ENCODE results near the gene SNRPA1.

Gene SNRPA1

DNA sequence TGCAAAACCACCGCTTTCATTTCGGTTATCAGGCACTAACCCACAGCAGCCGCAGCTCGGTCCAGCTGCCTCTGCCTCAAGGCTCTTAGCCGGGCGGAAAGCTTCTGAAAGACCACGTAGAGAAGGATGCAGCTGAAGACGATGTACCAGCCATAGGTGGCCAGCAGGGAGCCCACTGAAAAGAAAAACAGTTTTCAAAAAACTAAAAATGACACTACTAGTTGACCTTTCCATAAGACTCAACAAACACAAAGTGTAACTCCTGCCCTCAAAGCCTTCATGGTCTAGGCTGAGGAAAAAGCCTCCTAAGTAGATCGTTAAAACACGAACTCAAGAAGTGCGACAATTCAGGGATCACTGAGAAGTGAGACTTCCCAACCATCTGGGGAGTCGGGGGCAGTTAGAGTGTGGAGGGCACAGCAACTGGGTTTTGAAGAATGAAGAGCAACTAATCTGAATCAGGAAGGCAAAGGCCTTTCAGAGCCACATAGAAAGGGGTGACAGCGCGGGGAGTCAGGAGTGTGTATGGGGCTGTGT is 18.5 kb downstream of the SNRPA1 start:
- TF ChIP-seq, protein P1, sequence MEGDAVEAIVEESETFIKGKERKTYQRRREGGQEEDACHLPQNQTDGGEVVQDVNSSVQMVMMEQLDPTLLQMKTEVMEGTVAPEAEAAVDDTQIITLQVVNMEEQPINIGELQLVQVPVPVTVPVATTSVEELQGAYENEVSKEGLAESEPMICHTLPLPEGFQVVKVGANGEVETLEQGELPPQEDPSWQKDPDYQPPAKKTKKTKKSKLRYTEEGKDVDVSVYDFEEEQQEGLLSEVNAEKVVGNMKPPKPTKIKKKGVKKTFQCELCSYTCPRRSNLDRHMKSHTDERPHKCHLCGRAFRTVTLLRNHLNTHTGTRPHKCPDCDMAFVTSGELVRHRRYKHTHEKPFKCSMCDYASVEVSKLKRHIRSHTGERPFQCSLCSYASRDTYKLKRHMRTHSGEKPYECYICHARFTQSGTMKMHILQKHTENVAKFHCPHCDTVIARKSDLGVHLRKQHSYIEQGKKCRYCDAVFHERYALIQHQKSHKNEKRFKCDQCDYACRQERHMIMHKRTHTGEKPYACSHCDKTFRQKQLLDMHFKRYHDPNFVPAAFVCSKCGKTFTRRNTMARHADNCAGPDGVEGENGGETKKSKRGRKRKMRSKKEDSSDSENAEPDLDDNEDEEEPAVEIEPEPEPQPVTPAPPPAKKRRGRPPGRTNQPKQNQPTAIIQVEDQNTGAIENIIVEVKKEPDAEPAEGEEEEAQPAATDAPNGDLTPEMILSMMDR (IDR thresholded peaks at IDR 0.05; ENCODE audit: low read depth, low read length, missing control alignments) = peak; percentile 62
- DNase-seq (ENCODE audit: low read depth) = no peak

GRCh38 chr15:101275018-101275417 is 20.0 kb downstream of the SNRPA1 start:
- peak; percentile 48 for DNase-seq (ENCODE audit: low read depth)
- H3K4me3 ChIP-seq (ENCODE audit: low read depth, low read length) = no peak overlapping the region; the same call in 1 of the 2 replicates
- TF ChIP-seq, protein P1 (IDR thresholded peaks at IDR 0.05; ENCODE audit: low read depth, low read length, missing control alignments) = no peak

More for the DNA sequence above, 18.5 kb downstream of the SNRPA1 start:
- peak overlapping the region; percentile 80 for H3K4me3 ChIP-seq (ENCODE audit: low read depth, low read length)

DNA sequence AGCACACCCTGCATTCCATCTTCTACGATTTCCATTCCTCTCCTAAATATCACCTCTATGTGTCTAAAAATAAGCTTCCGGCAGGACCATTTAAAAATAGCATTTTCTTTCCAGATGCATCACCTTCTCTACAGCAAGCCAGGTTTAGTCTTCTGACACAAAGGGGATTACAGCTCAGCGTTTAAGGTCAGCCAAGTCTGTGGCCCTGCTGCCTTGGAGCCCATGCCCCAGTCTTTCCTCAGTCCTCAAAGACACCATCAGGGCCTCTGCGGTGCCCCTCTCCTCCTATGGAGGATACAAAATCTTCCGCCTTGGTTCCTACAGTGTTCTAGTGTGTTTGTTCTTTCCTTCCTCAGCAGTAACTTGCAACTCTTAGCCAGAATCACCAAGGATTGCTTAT is 21.5 kb downstream of the SNRPA1 start:
- TF ChIP-seq, protein P1 (IDR thresholded peaks at IDR 0.05; ENCODE audit: low read depth, low read length, missing control alignments) = no peak
- no peak overlapping the region for H3K4me3 ChIP-seq (ENCODE audit: low read depth, low read length)
- no peak for DNase-seq (ENCODE audit: low read depth)

GRCh38 chr15:101272584-101272983 is 22.5 kb downstream of the SNRPA1 start:
- H3K4me3 ChIP-seq (ENCODE audit: low read depth, low read length) = no peak overlapping the region
- DNase-seq (ENCODE audit: low read depth) = no peak
- TF ChIP-seq, protein P1 (IDR thresholded peaks at IDR 0.05; ENCODE audit: low read depth, low read length, missing control alignments) = no peak

- H3K4me3 ChIP-seq (ENCODE audit: low read depth, low read length) = no peak overlapping the region
- TF ChIP-seq, protein P1 (IDR thresholded peaks at IDR 0.05; ENCODE audit: low read depth, low read length, missing control alignments) = peak; percentile 48
- DNase-seq (ENCODE audit: low read depth) = no peak
Observed at GRCh38 chr15:101269479-101270223, 25.4 kb downstream of the SNRPA1 start.

GRCh38 chr15:101267320-101268104 is 27.5 kb downstream of the SNRPA1 start:
- no peak overlapping the region for H3K4me3 ChIP-seq (ENCODE audit: low read depth, low read length)
- TF ChIP-seq, protein P1 (IDR thresholded peaks at IDR 0.05; ENCODE audit: low read depth, low read length, missing control alignments) = no peak
- no peak for DNase-seq (ENCODE audit: low read depth)
